Right lobe of liver (tissue), 6 donors: ENCODE data around the gene CLSTN2. TPM values are rescaled to one million over a fixed set of nuclear protein-coding genes. Genes with fewer than 3 reads are reported as not detected.

Source experiments
- ATAC-seq, 4 donors: fragments of 200-7000 bp; cut with Tn5 transposase; one replicate each; pipeline ENCODE4 v1.9.1; 2020; ENCODE audit warnings: mild to moderate bottlenecking in 4 of 4, moderate library complexity in 4 of 4
- DNase-seq, 3 donors: peaks; one replicate each; pipeline ENCODE4 v3.0.0-alpha.2; 2020
- H3K27ac ChIP-seq, 3 donors: fragments of 200-600 bp; one replicate each; pipeline ENCODE4 v1.8.0; 2022
- H3K27me3 ChIP-seq, 2 donors: fragments of 200-600 bp; one replicate each; pipeline ENCODE4 v1.8.0; 2022
- H3K36me3 ChIP-seq, 4 donors: fragments of 200-600 bp; sonication (generic) in 1 of 4; one replicate each; pipeline versions ENCODE4 v1.5.1 to v1.8.0; 2017 to 2022; ENCODE audit warnings: control low read depth in 1 of 4
- H3K4me1 ChIP-seq, 4 donors: fragments of 200-600 bp; sonication (generic) in 1 of 4; one replicate each; pipeline versions ENCODE4 v1.5.1 to v1.8.0; 2017 to 2022; ENCODE audit warnings: control low read depth in 1 of 4
- H3K4me3 ChIP-seq, 3 donors: fragments of 200-600 bp; one replicate each; pipeline ENCODE4 v1.8.0; 2022
- H3K9me3 ChIP-seq, 4 donors: fragments of 200-600 bp; sonication (generic) in 1 of 4; one replicate each; pipeline versions ENCODE4 v1.5.1 to v1.8.0; 2017 to 2022; ENCODE audit warnings: control low read depth in 1 of 4
- POLR2A ChIP-seq: fragments of 450-650 bp; IDR thresholded peaks from one replicate; pipeline ENCODE4 v1.6.1; 2017; ENCODE audit warnings: antibody characterized with exemption, mild to moderate bottlenecking
- WGBS: methylation state at CpG from one replicate; pipeline ENCODE4 v1.1.6; 2018; ENCODE audit warnings: low coverage, low lambda C conversion rate; ENCODE audit not compliant: insufficient coverage; ENCODE audit errors: missing lambda C conversion rate; 5-methylcytosine and 5-hydroxymethylcytosine counted together
- intact Hi-C, 2 donors: fragments of 100-400 bp; cut with DNase I; formaldehyde crosslinking; loops; one replicate each; pipeline versions ENCODE4 v1.11.2 to v1.14.1; 2022
- total RNA-seq, 6 experiments: library from RNA; depleted of rRNA in 2 of 6; stranded (reverse); fragments of >200 nt in 2 of 6; fragmentation: NEBNext Ultra II Directional in 3 of 6; extraction: Animal tissue kit (Norgen Biotek cat#: 25700) in 3 of 6; gene quantifications; one replicate each; pipeline versions ENCODE4 v1.1.0 to v1.2.4, GENCODE V29; 2016 to 2023
- TF ChIP-seq, protein P1 (sequence below), 4 donors: fragments of 200-600 bp in 3 of 4; fragments of 450-650 bp in 1 of 4; IDR thresholded peaks; one replicate each; pipeline versions ENCODE4 v1.5.1 to v1.8.0; 2016 to 2022; ENCODE audit warnings: antibody characterized with exemption in 4 of 4, mild to moderate bottlenecking in 2 of 4
- donor health status: DM: no; HTN: yes; CAD: no.
- donor health status: DM: no; HTN: no; CAD: no.
- donor health status: DM: no; HTN: no; CAD: no.
- donor health status: DM: no; HTN: yes; CAD: no.
- donor health status: DM: no; HTN: yes; CAD: no.

The CLSTN2 gene
- total RNA-seq, 6 experiments from 2014 or later, result 1.0 to 3.3 (median 2.0) TPM

DNA sequence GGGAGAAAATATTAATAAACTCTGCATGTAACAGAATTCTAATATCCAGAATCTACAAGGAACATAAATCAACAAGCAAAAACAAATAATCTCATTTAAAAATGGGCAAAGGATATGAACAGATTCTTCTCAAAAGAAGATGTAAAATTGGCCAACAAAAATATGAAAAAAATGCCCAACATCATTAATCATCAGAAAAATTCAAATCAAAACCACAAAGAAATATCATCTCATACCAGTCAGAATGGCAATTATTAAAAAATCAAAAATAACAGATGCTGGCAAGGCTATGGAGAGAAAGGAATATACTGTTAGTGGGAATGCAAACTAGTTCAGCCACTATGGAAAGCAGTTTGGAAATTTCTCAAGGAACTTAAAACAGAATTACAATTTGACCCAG lies 592.2 kb downstream of the CLSTN2 start:
- intact Hi-C loops, result no loop called here
- DNase-seq, result no peak
- Histone ChIP-seq H3K27ac (no peak overlapping the region), H3K9me3 (no peaks in the 10 kb centered on the region), H3K4me3 (no peak overlapping the region), H3K4me1 (no peaks in the 10 kb centered on the region), H3K36me3 (no peaks in the 10 kb centered on the region), H3K27me3 (no peaks in the 10 kb centered on the region)
- TF ChIP-seq, protein P1, sequence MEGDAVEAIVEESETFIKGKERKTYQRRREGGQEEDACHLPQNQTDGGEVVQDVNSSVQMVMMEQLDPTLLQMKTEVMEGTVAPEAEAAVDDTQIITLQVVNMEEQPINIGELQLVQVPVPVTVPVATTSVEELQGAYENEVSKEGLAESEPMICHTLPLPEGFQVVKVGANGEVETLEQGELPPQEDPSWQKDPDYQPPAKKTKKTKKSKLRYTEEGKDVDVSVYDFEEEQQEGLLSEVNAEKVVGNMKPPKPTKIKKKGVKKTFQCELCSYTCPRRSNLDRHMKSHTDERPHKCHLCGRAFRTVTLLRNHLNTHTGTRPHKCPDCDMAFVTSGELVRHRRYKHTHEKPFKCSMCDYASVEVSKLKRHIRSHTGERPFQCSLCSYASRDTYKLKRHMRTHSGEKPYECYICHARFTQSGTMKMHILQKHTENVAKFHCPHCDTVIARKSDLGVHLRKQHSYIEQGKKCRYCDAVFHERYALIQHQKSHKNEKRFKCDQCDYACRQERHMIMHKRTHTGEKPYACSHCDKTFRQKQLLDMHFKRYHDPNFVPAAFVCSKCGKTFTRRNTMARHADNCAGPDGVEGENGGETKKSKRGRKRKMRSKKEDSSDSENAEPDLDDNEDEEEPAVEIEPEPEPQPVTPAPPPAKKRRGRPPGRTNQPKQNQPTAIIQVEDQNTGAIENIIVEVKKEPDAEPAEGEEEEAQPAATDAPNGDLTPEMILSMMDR (IDR thresholded peaks at IDR 0.05), result no peak
- TF ChIP-seq POLR2A, result no peak
- ATAC-seq, result no peak

DNA sequence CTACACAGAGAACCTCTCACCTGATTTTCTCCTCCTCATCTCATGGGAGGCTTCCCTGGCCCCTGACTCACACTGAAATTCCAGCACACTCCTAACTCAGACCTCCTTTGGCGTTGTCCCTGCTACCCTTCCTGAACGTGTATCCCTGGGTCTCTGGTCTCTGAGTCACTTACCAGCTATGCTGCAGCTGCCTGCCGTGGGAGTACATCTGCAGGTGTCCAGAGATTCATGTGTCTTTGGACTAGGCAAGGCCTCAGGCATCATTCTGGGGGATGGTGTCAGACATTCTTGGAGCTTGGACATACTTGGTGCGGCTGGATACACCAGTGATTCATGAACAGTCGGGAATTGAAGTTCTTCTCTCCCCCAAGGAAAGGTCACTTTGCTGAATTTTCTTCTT lies 594.1 kb downstream of the CLSTN2 start:
- Histone ChIP-seq H3K4me1 (no peaks in the 10 kb centered on the region), H3K36me3 (no peaks in the 10 kb centered on the region), H3K27ac (no peak overlapping the region), H3K9me3 (no peaks in the 10 kb centered on the region), H3K27me3 (no peaks in the 10 kb centered on the region), H3K4me3 (no peak overlapping the region)
- intact Hi-C loops, result no loop called here
- ATAC-seq, result no peak
- TF ChIP-seq POLR2A, result no peak
- TF ChIP-seq, protein P1 (IDR thresholded peaks at IDR 0.05), result no peak
- WGBS, result 81% methylated on average over 5 of the region's 5 CpGs
- no peak for DNase-seq

DNA sequence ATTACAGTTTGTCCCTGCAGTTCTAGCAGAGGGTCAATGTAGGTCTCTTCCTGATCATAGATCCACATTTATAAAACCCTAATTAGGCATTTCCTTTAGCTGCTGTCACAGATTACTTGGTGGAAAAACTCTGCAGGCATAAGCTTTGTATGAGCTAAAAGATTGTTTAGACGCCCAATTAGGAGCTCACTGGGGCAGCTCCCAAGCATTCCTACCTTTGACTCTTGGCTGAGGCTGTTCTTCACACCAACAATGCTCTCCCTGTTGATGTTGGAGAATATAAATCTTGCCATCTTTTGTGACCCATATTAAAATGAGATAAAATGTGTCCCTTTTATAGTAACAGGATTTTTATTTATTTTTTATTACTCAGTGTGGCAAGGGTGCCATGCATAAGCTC lies 594.6 kb downstream of the CLSTN2 start:
- WGBS, result 50% methylated on average over 1 of the region's 1 CpG
- Histone ChIP-seq H3K27ac (no peak overlapping the region), H3K9me3 (no peaks in the 10 kb centered on the region), H3K27me3 (no peaks in the 10 kb centered on the region), H3K4me3 (no peak overlapping the region), H3K36me3 (no peaks in the 10 kb centered on the region), H3K4me1 (no peaks in the 10 kb centered on the region)
- intact Hi-C loops, result no loop called here
- ATAC-seq, result no peak
- TF ChIP-seq, protein P1 (IDR thresholded peaks at IDR 0.05), result no peak
- TF ChIP-seq POLR2A, result no peak
- no peak for DNase-seq

DNA sequence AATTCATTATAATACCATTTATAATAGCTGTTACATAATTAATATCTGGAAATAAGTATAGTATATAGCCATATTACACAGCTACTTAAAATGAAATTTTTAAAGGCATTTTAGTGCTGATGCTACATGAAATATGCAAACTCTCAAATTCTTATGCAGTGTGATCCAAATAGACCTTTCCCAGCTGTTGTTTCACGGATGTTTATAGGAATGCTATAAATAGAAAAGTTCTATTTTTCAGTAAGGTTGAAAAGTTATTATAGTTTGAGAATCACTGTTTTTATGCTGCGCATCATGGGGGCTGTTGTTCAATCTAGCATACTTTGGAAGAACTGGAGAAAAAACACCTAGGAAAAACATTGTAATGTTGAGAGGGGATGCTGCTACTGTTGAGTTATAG lies 595.1 kb downstream of the CLSTN2 start:
- DNase-seq (no peak), ATAC-seq (no peak)
- Histone ChIP-seq H3K9me3 (no peaks in the 10 kb centered on the region), H3K27ac (no peak overlapping the region), H3K4me3 (no peak overlapping the region), H3K36me3 (no peaks in the 10 kb centered on the region), H3K4me1 (no peaks in the 10 kb centered on the region), H3K27me3 (no peaks in the 10 kb centered on the region)
- 70% methylated on average over 2 of the region's 2 CpGs for WGBS
- intact Hi-C loops, result no loop called here
- TF ChIP-seq, protein P1 (IDR thresholded peaks at IDR 0.05), result no peak
- TF ChIP-seq POLR2A, result no peak

DNA sequence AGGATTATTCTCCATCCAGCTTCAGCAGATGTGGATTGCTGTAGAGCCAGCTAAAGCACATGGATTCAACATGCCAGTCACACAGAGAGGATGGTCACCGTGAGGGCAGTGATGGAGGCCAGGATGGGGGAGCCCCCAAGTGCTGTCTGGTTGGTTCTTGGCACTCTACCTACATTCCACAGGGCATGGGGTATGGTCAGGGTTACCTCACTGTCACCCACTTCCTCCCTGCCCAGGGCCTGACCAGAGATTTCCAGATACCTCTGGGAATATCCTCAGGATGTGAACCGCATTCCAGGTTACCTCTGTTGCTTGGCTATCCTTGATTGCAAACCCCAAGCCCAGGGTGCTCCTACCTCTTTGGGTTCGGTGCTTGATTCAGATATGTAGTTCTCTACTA lies 595.6 kb downstream of the CLSTN2 start:
- intact Hi-C loops, result no loop called here
- TF ChIP-seq, protein P1 (IDR thresholded peaks at IDR 0.05), result no peak
- TF ChIP-seq POLR2A, result no peak
- H3K36me3 ChIP-seq, result no peaks in the 10 kb centered on the region
- DNase-seq (no peak), ATAC-seq (peak in 1 of 4 donors; percentile 36)
- no peak overlapping the region for H3K4me3 ChIP-seq
- no peaks in the 10 kb centered on the region for H3K9me3 ChIP-seq
- H3K4me1 ChIP-seq, result no peaks in the 10 kb centered on the region
- H3K27me3 ChIP-seq, result no peaks in the 10 kb centered on the region
- 76% methylated on average over 2 of the region's 3 CpGs for WGBS
- H3K27ac ChIP-seq, result no peak overlapping the region
